ENCODE data around the gene ARMC10. TPM values are rescaled to one million over a fixed set of nuclear protein-coding genes. Genes with fewer than 3 reads are reported as not detected.

The ARMC10 gene
- total and polyA plus RNA-seq, 12 donors = 9.9 to 31.2 (median 22.7) TPM

DNA sequence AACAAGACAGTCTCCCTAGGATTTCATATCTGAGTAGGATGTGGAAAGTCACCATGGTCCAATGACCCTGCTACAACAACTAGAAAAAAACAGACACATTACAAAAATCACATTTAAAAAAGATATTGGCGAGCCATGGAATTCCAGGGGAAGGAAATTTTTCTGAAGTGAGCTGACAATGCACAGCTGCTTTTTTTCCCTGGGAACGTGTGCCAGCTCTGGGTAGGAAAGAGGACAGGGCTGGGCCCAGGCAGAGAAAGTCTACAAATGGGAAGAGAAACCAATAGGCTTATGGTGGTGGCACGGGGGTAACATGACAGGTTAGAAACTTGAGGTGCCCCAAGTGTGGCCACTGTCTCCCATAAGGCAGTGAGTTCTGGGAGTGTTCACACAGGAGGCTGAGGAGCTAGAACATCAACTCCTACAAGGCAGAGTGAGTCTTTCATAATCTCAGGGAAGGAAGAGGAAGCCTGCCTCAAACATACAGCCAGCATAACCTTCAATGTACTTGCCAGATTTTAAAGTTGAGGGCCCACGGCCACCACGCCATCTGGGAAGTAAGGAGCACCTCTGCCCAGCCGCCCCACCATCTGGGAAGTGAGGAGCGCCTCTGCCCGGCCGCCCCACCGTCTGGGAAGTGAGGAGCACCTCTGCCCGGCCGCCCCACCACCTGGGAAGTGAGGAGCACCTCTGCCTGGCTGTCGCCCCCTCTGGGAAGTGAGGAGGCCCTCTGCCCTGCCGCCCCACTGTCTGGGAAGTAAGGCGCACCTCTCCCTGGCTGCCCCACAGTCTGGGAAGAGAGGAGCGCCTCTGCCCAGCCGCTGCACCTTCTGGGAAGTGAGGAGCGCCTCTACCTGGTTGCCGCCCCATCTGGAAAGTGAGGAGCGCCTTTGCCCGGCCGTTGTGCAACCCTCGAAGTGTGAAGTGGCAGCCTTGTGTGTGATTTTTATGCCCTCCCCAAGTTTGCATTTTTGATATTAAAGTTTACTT lies 6.2 kb upstream of the ARMC10 start:
- H3K4me3 ChIP-seq = no peak overlapping the region
- TF ChIP-seq, protein P1, sequence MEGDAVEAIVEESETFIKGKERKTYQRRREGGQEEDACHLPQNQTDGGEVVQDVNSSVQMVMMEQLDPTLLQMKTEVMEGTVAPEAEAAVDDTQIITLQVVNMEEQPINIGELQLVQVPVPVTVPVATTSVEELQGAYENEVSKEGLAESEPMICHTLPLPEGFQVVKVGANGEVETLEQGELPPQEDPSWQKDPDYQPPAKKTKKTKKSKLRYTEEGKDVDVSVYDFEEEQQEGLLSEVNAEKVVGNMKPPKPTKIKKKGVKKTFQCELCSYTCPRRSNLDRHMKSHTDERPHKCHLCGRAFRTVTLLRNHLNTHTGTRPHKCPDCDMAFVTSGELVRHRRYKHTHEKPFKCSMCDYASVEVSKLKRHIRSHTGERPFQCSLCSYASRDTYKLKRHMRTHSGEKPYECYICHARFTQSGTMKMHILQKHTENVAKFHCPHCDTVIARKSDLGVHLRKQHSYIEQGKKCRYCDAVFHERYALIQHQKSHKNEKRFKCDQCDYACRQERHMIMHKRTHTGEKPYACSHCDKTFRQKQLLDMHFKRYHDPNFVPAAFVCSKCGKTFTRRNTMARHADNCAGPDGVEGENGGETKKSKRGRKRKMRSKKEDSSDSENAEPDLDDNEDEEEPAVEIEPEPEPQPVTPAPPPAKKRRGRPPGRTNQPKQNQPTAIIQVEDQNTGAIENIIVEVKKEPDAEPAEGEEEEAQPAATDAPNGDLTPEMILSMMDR (IDR thresholded peaks at IDR 0.05) = no peak
- ATAC-seq (no peak), DNase-seq (no peak)
- intact Hi-C loops (cut with DNase I) = loop anchor here in 4 of 10 donors (10.0 kb wide), 2 partner anchors 154 to 314 kb away; partner anchors contain the start of gene LRRC17 (in 1 of the 4)
- H3K9me3 ChIP-seq = no peaks in the 10 kb centered on the region
- no peak overlapping the region for H3K27ac ChIP-seq
- 90 to 93% methylated on average over 23 of the region's 23 CpGs for WGBS, 2 donors
- no peaks in the 10 kb centered on the region for H3K36me3 ChIP-seq
- peaks cover 0 to 2% (median 1%) of the 10 kb centered on the region in 9 donors for H3K4me1 ChIP-seq
- no peaks in the 10 kb centered on the region for H3K27me3 ChIP-seq

GRCh38 chr7:103071000-103071399 lies 3.9 kb upstream of the ARMC10 start:
- Histone ChIP-seq H3K27me3 (no peaks in the 10 kb centered on the region), H3K9me3 (no peaks in the 10 kb centered on the region), H3K4me1 (peaks cover 0 to 15% (median 12%) of the 10 kb centered on the region in 9 donors), H3K4me3 (no peak overlapping the region), H3K36me3 (no peaks in the 10 kb centered on the region), H3K27ac (no peak overlapping the region)
- 71 to 81% methylated on average over 2 of the region's 2 CpGs for WGBS, 2 donors
- TF ChIP-seq, protein P1 (IDR thresholded peaks at IDR 0.05) = no peak
- ATAC-seq = no peak
- intact Hi-C loops (cut with DNase I) = loop anchor here in 3 of 10 donors (5.0 to 10.0 kb wide), 3 partner anchors 74 to 324 kb away; partner anchors contain the start of genes FAM185A (in 3 of the 3) and NAPEPLD (in 2 of the 3)
- no peak for DNase-seq

DNA sequence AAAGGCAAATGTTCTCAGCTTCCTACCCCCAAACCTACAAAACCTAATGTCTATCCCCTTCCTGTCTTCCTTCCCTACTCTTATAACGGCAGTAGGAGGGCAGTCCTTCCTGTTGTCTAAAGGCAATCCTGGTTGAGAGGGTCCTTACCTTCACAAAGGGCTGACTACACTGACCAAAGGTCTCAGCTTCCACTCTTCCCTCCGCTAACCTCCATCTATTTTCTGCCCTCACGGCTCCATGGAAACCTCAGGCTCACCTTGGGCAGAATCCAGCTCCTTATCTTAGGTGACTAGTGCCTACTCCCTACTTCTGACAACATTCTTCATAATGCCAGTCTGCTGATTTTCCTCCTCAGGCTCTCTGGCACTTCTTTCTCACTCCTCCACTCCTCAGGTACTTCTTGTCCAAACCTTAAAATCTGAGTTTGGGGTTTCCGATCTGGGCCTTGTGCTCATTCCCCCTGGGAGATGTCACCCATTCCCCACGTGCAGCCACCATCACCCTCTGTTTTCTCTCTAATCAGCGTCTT lies 886 bp upstream of the ARMC10 start:
- peak overlapping the region in 9 of 10 donors; percentile 87 to 97 (median 93) for H3K27ac ChIP-seq
- peak overlapping the region; percentile 67 to 91 (median 76) for H3K4me3 ChIP-seq
- H3K36me3 ChIP-seq = peaks cover 0 to 11% (median 0%) of the 10 kb centered on the region in 9 donors
- H3K27me3 ChIP-seq = no peaks in the 10 kb centered on the region
- TF ChIP-seq, protein P1 (IDR thresholded peaks at IDR 0.05) = no peak
- 11% methylated on average over 6 of the region's 6 CpGs for WGBS, 2 donors
- intact Hi-C loops (cut with DNase I) = loop anchor here in 3 of 10 donors (5.0 to 10.0 kb wide), 3 partner anchors 71 to 327 kb away; partner anchors contain the start of genes FAM185A (in 3 of the 3) and NAPEPLD (in 2 of the 3)
- H3K4me1 ChIP-seq = peaks cover 0 to 31% (median 18%) of the 10 kb centered on the region in 9 donors
- no peaks in the 10 kb centered on the region for H3K9me3 ChIP-seq
- DNase-seq (no peak), ATAC-seq (peak in 2 of 8 donors; percentile 1 to 10)

GRCh38 chr7:103075337-103075918 lies 488 bp downstream of the ARMC10 start:
- WGBS, 2 donors = 1 to 6% methylated on average over 36 of the region's 36 CpGs
- TF ChIP-seq, protein P1 (IDR thresholded peaks at IDR 0.05) = no peak
- Histone ChIP-seq H3K36me3 (peaks cover 0 to 11% (median 0%) of the 10 kb centered on the region in 9 donors), H3K27ac (peak overlapping the region; percentile 87 to 97 (median 92)), H3K4me1 (peaks cover 0 to 31% (median 18%) of the 10 kb centered on the region in 9 donors), H3K9me3 (no peaks in the 10 kb centered on the region), H3K27me3 (no peaks in the 10 kb centered on the region), H3K4me3 (peak overlapping the region; percentile 67 to 91 (median 76))
- intact Hi-C loops (cut with DNase I) = loop anchor here in 2 of 10 donors (1.0 to 10.0 kb wide), 2 partner anchors 69 to 74 kb away; partner anchors contain the start of gene NAPEPLD (in 2 of the 2)
- ATAC-seq (peak in 7 of 8 donors; percentile 13 to 37 (median 26)), DNase-seq (peak; percentile 41 to 49)

All from heart right ventricle (tissue), 16 donors.